Measurements from ENCODE around the gene ADPRM.
"Not testable (repeated sequence)": the region's sequence is repeated elsewhere in the genome, so short reads cannot be mapped to it uniquely, and the experiment has no call there.

ADPRM gene

DNA sequence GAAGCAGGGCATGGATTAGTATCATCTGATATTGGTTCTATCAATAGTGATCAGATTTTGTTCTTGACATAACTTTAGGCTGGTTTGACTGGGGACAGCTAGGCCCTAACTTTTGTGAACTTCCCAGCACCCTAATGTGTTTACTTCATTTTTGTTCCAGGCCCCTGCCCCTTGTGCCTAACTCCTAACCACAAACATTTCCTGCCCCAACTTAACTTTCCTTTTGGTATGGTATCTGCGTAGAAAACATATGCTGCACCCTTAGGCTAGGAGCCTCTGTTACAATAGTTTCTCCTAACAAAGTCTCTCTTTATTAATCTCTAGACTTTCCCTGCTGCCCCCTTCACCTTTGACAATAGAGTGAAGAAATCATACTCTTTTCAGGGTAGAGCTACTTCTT is 2.5 kb downstream of the ADPRM start:
- no peak for DNase-seq (ENCODE audit: low spot score)

DNA sequence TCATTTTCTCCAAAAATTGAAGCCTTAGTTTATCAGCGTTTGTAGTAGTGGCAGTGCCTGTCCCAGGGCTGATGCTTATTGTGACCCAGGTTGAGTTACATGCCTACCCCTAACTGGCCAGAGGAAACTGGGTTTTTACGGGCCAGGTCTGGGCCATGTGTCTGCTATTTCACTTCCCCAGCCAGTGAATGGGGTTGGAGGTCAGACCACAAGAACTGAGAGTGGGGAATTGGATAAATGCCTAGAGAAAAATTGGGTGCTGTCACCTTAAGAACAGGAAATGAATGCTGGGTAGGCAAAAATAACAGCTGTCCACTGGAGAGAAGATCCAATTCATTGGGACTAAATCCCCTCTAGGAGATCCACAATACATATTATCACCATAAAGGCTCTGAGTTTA is 5.2 kb downstream of the ADPRM start:
- DNase-seq (ENCODE audit: low spot score), result no peak

DNA sequence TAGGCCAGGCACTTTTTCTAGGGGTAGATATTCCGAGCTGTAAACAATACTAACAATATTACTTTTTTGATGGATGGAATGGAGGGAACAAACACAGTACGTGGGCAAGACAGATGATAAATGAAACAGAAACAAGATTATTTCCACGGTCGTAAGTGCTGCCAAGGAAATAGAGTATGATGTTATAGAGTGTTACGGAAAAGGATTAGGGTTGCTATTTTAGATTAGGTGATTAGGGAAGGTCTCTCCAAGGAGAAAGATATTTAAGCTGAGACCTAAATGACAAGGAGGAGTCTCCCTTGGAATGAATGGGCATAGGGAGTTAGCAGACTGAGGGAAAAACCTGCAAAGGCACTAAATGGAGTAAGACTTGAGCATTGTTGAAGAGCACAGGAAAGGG is 8.3 kb downstream of the ADPRM start:
- no peak for DNase-seq (ENCODE audit: low spot score)

DNA sequence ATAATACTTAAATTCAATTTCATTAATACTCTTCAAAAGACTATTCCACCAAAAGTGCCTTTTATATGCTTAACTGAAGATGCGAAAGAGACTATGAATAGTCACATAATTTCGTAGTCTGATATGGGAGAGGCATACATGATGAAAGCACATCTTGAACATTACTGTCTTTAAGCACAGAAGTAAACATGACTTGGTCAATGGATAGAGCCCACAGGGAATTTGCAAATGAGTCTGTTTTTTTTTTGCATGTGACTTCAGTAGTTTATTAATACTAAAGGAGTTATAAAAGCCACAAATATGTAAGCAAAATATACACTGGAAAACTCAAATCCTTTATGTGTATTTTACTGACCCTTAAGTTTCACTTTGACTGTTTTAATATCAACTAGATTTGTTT is 15.9 kb downstream of the ADPRM start:
- no peak for DNase-seq (ENCODE audit: low spot score)

DNA sequence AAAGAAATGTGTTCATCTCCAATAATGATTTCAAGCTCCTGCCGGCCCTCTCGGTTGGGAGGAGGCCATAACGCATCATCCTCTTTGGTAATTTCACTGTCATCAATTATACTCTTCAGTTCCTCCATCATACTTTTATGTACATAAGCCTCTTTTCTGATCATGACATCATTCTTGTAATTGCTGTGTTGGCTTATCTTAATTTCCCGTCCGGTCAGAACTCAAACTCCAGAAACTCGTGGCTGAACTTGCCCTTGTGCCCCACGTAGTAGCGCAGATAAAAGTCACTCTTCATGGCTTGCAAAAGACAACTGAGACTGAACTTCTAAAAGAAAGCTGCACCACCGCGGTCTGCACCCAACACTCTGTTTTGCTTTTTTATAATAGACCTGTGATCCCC is 18.8 kb downstream of the ADPRM start:
- no peak for DNase-seq (ENCODE audit: low spot score)

DNA sequence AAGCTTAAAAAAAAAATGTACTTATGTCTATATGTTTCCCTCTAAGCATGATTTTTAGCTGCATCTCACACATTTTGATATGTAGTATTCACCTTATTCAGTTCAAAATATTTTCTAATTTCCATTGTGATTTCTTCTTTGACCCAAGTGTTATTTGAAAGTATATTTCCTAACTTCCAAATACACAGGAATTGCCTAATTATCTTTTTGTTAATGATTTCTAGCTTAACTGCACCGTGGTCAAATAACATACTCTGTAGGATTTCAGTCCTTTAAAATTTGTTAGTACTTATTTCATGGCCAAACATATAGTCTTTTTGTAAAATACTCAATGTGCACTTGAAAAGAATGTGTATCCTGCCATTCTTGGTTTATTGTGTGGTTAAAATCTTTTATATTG is 21.2 kb downstream of the ADPRM start:
- DNase-seq (ENCODE audit: low spot score), result no peak

DNA sequence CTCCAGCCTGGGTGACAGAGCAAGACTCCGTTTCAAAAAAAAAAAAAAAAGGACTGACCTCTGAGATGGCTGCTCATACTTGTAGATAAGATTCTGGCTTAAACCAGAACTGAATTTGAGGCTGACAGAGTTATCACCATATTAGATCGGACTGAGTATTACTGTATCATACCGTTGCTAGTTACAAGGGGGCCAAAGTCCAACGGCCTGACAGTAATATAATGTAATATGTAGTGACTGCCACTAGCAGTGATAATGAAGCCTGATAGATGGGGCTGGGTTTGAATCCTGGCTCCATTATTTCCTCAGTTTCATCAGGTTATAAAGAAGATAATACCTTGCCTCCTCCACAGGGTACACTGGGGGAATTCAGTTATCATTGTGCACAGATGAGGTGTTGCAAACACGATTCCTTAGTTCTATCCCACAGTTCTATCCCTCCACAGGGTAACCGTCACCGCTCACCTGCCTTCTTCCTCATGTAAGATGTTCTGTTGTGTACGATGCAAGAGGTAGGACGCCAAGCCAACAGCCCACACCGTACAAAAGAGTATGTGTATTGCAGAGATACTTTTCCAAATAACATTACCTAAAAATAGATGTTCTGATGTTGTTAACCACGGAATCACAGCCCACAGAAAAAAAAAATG is 27.3 kb downstream of the ADPRM start:
- DNase-seq (ENCODE audit: low spot score), result no peak

DNA sequence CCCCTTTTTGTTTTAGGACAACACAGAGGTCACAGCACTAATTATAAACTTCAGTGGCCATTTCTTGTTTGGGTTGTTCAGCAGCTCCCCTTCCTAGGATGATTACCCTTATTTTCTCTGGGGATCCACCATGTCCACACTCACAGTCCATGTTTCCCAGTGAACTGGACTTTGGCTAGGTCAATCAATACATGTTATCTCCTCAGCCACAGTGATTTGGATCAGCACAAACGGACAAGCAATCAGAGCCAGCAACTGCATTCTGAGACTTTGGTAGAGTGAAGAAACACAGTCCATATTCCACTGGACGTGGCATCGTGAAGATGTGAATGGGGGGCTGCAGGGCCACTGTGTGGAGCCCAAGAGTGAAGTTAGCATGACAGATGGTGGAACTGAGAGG is 27.9 kb downstream of the ADPRM start:
- no peak for DNase-seq (ENCODE audit: low spot score)

DNA sequence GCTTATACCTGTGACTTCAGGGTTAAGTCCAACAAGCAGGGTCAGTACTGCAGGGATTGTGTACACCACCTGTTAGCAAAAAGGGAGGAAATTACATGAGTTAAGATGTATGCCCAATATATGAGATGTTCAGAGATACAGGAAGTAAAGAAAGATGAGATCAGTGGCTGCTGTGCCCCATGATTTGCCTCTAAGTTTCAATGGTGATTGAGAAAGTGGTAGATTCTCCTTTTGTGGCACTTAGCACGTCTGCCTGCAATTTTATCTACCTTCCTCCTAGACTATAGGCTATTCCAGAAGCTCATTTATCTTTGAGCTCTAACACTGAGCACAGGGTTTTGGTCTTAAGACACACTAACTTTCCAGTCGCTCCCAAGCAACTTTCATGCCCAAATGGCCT is 28.8 kb downstream of the ADPRM start:
- no peak for DNase-seq (ENCODE audit: low spot score)

DNA sequence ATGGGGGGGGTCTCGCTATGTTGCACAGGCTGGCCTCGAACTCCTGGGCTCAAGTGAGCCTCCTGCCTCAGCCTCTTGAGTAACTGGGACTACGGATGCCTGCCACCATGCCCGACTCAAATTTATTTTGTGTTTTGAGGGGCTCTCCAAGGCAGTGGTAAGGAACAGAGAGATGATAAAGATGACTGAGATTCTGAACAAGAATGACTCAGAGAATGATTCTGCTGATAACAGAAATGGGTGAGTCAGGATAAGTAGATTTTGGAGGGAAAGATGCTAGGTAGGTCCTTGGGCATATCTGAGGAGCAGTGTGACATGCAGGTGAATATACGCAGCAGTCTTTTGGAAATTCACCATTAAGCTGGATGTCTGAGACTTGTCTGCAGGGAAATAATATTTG is 29.8 kb downstream of the ADPRM start:
- DNase-seq (ENCODE audit: low spot score), result no peak

DNA sequence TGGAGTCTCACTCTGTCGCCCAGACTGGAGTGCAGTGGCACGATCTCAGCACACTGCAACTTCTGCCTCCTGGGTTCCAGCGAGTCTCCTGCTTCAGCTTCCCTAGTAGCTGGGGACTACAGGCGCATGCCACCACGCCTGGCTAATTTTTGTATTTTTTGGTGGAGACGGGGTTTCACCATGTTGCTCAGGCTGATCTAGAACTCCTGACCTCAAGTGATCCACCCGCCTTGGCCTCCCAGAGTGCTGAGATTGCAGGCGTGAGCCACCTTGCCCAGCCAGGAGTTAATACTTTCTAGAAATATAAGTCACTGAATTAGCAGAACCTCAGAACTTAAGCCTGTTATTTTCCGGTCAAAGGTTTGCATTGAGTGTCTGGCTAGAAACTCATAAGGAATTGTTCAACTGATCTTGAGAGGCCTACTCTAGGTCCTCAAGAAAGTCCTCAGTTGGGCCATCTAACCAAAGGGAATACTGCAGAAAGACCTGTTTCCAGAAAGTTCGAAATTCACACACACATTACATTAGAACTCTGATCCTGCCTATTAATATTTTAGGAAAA is 31.0 kb downstream of the ADPRM start:
- no peak for DNase-seq (ENCODE audit: low spot score)

DNA sequence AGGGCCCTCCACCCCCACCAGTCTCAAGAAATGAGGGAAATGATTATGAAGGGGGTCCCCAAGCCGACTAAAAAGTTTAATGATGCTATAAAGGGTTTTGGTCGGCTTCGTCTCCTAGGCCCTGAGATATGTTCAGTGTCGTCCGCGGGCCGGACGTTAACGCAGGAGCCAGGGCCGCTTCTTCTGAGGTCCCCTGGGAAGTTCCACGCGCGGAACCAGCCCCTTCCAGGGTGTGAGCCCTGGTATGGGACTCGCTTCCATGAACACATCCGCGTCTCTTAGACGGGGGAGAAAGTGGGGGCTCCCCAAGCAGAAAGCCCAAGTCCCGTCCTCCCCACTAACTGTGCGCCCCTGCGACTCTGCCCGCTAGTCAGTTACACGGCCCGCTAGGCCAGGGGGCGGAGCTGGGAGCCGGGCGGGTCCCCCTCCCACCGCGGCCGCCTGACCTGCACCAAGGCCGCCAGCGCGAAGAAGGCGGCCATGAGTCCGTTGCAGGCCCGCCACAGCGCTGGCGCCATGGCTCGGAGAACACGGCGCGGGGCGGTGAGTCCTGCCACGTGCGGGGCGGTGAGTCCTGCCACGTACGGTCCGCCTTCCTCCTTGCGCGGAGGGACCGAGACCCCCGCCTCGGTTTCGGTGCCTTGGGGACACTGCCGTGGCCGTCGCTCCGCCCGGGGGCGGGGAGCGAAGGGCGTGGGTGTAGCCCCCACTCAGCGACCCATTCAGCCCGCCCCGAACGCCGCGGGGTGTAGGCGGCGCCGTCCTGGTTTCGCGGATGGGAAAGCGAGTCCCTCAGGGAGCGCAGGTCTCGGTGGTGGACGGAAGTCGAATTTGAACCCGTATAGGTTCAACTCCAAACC is 32.2 kb downstream of the ADPRM start, which contains the start of gene TMEM220:
Gene TMEM220, minus strand, starts transcription at position 690 of the 860 bp plus-strand sequence. Its CDS starts 172 bp downstream, at position 518.
- DNase-seq (ENCODE audit: low spot score), result peak; percentile 51

DNA sequence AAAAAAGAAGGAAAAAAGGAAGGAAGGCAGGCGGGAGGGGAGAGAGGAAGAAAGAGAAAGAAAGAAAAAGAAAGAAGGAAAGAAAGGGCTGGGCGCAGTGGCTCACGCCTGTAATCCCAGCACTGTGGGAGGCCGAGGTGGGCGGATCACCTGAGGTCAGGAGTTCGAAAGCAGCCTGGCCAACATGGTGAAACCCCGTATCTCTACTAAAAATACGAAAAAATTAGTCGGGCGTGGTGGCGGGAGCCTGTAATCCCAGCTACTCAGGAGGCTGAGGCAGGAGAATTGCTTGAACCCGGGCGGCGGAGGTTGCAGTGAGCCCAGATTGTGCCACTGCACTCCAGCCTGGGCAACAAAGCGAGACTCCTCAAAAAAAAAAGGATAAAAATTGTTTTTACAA is 32.9 kb downstream of the ADPRM start:
- DNase-seq (ENCODE audit: low spot score), result not testable (repeated sequence)

DNA sequence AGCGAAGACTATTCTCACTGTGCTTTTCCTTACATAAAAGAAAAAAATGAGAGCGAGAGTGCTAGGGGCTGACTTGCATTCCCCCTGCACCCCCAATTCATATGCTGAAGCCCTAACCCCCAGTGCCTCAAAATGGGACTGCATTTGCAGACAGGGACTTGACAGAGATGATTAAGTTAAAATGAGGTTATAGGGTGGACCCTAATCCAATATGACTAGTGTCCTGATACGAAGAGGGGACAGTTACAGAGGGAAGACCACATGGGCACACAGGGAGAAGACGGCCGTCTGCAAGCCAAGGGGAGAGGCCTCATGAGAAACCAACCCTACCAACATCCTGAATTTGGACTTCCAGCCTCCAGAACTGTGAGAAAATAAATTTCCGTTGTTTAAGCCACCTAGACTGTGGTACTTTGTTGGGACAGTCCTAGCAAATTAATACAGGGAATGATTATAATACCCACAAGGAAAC is 34.0 kb downstream of the ADPRM start:
- DNase-seq (ENCODE audit: low spot score), result no peak

DNA sequence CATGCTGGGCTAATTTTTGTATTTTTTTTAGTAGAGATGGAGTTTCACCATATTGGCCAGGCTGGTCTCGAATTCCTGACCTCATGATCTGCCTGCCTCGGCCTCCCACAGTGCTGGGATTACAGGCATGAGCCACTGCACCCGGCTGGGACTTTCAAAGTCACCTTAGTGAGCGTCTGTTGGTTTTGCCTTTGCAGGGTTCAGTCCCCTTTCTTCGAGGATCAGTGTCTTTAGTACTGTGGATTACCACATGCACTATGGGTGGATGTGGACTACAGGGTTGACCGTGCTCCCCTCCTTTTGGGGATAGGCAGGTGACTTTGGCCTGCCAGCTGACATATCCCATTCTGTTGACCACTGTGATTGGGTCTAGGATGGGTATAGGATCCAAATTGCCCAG is 34.7 kb downstream of the ADPRM start:
- not testable (repeated sequence) for DNase-seq (ENCODE audit: low spot score)

DNA sequence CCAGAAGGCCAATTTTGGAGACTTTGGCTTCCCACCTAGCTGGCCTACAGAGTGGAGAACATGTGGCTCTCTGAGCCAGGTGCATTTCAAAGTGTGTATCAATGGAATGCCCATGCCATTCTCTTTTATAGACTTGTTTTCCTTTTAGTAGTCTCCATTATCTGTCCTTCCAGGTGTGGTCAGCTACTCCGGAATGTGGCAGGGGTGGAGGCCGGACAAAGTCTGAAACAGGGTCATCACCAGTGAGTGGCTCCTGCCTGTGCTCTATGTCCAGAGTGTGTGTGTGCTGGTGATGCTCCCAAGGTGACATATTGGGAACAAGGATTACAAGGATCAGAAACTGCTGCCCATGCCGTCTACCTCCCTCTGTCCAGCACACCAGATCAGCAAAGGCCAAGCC is 36.3 kb downstream of the ADPRM start:
- DNase-seq (ENCODE audit: low spot score), result no peak

DNA sequence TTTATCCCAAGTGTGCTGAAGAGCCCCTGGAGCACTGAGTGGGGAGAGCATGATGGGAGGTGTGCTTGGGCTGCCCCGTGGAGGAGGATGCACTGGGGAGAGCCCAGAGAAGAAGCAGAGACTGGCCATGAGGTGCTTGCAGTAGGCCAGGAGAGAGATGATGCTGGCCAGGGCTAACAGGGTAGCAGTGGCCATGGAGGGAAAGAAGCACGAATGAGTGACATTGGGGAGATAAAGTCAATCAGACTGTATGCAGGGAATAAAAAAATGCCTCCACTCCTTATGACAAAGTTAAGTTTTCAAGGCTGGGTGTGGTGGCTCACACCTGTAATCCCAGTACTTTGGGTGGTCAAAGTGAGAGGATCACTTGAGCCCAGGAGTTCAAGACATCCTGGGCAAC is 37.9 kb downstream of the ADPRM start:
- DNase-seq (ENCODE audit: low spot score), result no peak

DNA sequence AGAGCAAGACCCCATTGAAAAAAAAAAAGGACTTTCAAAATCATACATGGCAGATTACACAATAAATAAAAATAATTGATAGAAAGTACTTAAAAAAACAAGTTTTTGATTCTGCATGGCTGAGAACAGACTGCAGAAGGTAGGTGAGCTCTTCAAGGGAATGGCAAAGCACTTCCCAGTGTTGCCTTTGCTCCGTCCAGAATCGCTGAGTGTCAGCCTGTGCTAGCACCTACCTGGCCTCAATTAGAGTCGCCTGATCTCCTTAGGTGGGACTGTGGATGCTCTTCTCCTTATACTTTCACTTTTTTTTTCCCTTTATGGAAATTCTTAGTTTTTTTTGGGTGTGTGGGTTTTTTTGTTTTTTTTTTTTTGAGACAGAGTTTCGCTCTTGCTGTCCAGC is 38.4 kb downstream of the ADPRM start:
- no peak for DNase-seq (ENCODE audit: low spot score)

DNA sequence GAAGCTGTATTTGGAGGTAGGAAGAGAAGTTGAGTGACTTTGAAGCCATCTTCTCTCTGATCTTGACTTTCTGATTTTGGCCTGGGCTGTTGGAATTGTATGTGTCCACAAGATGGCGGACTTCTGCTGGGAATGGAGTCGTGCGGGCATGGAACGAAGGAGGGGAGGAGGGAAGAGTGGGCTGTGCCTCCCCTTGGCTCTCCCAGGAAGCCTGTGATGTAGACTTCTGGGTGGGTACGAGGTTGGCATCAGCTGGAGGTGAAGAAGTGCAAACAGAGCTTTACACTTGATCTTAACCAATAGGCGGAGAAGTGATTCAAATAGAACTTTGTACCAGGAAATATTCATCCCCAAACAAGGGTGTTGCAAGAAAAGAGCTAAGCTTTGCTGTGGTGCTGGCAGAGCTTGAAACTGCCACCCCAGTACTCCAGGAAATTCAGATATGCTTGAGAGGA is 39.8 kb downstream of the ADPRM start:
- DNase-seq (ENCODE audit: low spot score), result peak; percentile 46

DNA sequence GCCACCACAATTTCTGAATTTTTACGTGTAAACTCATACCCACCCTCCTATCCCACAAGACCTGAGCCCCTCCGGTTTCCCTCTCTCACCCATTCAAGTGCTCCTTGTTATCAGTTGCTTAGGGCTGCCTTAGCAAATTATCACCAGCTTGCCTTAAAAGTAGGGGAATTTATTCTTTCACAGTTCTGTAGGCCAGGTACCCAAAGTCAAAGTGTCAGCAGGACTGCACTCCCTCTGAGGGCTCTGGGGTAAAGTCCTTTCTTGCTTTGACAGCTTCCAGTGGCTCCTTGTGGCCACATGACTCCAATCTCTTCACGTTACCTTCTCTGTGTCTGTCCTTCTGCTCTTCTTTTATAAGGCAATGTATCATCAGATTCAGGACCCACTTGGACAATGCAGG is 40.3 kb downstream of the ADPRM start:
- DNase-seq (ENCODE audit: low spot score), result no peak

DNA sequence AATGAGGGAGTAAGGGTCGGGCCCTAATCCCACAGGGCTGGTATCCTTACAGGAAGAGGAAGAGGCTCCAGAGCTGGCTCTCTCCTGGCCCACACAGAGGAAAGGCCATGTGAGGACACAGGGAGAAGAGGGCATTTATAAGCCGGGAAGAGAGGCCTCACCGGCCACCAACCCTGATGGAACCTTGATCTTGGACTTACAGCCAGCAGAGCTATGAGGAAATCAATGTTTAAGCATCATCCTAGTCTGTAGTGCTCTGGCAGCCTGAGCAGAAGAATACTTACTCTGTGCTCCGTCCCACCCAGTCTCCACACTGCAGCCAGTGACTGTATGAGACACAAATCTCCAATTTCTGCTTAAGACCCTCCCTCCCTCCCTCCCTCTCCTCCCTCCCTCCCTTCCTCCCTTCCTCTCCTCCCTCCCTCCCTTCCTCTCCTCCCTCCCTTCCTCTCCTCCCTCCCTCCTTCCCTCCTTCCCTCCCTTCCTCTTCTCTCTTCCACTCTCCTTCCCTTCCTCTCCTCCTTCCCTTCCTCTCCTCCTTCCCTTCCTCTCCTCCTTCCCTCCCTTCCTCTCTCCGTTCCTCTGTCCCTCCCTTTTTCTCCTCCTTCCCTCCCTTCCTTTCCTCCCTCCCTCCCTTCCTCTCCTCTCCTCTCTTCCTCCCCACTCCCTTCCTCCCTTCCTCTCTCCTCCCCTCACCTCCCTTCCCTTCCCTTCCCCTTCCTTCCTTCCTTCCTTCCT is 41.3 kb downstream of the ADPRM start:
- no peak for DNase-seq (ENCODE audit: low spot score)

DNA sequence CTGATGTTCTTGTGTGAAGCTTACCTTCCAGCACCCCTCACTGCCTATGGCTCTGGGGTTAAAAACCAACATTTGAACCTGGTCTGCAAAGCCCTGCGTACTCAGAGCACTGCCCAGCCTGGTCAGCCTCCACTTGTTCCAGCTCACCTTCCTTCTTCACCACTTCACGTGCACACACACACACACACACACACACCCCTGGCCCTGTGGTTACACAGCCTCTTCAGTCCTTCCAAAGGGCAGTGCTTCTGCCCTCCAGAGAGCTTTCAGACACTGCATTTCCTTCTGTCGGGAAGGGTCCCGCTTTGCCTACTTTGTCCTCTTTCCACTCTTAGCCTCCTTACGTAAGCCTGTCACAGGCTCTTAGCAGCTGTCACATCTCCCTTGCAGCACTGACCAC is 42.0 kb downstream of the ADPRM start:
- DNase-seq (ENCODE audit: low spot score), result no peak
